HL-60 (cell line): ENCODE data around the gene MS4A12.

Experiments used
- TF ChIP-seq, protein P1 (sequence below): IDR thresholded peaks from 2 replicates; pipeline ENCODE4 v1.6.1; 2012; ENCODE audit warnings: low read depth; ENCODE audit not compliant: insufficient replicate concordance
- TF ChIP-seq, protein P2 (sequence below): IDR thresholded peaks from one replicate; pipeline ENCODE4 v1.5.1; 2011; ENCODE audit warnings: low read length, control low read depth, inconsistent platforms; ENCODE audit not compliant: insufficient read depth

DNA sequence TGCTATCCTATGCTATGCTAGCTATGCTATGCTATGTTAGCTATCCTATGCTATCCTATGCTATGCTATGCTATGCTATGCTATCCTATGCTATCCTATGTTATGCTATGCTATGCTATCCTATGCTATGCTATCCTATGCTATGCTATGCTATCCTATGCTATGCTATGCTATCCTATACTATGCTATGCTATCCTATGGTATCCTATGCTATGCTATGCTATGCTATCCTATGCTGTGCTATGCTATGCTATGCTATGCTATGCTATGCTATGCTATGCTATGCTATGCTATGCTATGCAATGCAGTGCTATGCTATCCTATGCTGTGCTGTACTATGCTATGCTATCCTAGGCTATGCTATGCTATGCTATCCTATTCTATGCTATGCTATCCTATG lies 45.5 kb upstream of the MS4A12 start:
- TF ChIP-seq, protein P1, sequence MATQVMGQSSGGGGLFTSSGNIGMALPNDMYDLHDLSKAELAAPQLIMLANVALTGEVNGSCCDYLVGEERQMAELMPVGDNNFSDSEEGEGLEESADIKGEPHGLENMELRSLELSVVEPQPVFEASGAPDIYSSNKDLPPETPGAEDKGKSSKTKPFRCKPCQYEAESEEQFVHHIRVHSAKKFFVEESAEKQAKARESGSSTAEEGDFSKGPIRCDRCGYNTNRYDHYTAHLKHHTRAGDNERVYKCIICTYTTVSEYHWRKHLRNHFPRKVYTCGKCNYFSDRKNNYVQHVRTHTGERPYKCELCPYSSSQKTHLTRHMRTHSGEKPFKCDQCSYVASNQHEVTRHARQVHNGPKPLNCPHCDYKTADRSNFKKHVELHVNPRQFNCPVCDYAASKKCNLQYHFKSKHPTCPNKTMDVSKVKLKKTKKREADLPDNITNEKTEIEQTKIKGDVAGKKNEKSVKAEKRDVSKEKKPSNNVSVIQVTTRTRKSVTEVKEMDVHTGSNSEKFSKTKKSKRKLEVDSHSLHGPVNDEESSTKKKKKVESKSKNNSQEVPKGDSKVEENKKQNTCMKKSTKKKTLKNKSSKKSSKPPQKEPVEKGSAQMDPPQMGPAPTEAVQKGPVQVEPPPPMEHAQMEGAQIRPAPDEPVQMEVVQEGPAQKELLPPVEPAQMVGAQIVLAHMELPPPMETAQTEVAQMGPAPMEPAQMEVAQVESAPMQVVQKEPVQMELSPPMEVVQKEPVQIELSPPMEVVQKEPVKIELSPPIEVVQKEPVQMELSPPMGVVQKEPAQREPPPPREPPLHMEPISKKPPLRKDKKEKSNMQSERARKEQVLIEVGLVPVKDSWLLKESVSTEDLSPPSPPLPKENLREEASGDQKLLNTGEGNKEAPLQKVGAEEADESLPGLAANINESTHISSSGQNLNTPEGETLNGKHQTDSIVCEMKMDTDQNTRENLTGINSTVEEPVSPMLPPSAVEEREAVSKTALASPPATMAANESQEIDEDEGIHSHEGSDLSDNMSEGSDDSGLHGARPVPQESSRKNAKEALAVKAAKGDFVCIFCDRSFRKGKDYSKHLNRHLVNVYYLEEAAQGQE: no peak
- TF ChIP-seq, protein P2, sequence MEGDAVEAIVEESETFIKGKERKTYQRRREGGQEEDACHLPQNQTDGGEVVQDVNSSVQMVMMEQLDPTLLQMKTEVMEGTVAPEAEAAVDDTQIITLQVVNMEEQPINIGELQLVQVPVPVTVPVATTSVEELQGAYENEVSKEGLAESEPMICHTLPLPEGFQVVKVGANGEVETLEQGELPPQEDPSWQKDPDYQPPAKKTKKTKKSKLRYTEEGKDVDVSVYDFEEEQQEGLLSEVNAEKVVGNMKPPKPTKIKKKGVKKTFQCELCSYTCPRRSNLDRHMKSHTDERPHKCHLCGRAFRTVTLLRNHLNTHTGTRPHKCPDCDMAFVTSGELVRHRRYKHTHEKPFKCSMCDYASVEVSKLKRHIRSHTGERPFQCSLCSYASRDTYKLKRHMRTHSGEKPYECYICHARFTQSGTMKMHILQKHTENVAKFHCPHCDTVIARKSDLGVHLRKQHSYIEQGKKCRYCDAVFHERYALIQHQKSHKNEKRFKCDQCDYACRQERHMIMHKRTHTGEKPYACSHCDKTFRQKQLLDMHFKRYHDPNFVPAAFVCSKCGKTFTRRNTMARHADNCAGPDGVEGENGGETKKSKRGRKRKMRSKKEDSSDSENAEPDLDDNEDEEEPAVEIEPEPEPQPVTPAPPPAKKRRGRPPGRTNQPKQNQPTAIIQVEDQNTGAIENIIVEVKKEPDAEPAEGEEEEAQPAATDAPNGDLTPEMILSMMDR: no peak
